Erythroblast (primary cell): Measurements from ENCODE around the gene DIAPH3.

ENCODE experiments used
- GATA1 ChIP-seq: IDR thresholded peaks from 2 replicates; pipeline ENCODE4 v1.6.1; 2011; ENCODE audit warnings: low read depth, mild to moderate bottlenecking, control low read depth, low read length, moderate library complexity
- POLR2A ChIP-seq: IDR thresholded peaks from 2 replicates; pipeline ENCODE4 v1.6.1; 2011; ENCODE audit warnings: mild to moderate bottlenecking, low read length

GRCh38 chr13:60074397-60074796 lies 89.3 kb downstream of the DIAPH3 start:
- TF ChIP-seq POLR2A: no peak
- no peak for TF ChIP-seq GATA1
